ENCODE data around the gene MAP2K4.

GRCh38 chr17:12134101-12134500 lies 113.4 kb downstream of the MAP2K4 start:
- no peak for TF ChIP-seq E2F4 (CRISPR knock-in tag; IDR thresholded peaks at IDR 0.05; ENCODE audit: borderline replicate concordance, low read depth)
- no peak for TF ChIP-seq CTCF (IDR thresholded peaks at IDR 0.05)
- no peak for TF ChIP-seq TEAD1 (CRISPR knock-in tag; IDR thresholded peaks at IDR 0.05)
- TF ChIP-seq ELF4 (CRISPR knock-in tag; IDR thresholded peaks at IDR 0.05; ENCODE audit: low read depth), result no peak
- TF ChIP-seq, protein P1, sequence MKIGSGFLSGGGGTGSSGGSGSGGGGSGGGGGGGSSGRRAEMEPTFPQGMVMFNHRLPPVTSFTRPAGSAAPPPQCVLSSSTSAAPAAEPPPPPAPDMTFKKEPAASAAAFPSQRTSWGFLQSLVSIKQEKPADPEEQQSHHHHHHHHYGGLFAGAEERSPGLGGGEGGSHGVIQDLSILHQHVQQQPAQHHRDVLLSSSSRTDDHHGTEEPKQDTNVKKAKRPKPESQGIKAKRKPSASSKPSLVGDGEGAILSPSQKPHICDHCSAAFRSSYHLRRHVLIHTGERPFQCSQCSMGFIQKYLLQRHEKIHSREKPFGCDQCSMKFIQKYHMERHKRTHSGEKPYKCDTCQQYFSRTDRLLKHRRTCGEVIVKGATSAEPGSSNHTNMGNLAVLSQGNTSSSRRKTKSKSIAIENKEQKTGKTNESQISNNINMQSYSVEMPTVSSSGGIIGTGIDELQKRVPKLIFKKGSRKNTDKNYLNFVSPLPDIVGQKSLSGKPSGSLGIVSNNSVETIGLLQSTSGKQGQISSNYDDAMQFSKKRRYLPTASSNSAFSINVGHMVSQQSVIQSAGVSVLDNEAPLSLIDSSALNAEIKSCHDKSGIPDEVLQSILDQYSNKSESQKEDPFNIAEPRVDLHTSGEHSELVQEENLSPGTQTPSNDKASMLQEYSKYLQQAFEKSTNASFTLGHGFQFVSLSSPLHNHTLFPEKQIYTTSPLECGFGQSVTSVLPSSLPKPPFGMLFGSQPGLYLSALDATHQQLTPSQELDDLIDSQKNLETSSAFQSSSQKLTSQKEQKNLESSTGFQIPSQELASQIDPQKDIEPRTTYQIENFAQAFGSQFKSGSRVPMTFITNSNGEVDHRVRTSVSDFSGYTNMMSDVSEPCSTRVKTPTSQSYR (CRISPR knock-in tag; IDR thresholded peaks at IDR 0.05), result no peak
- TF ChIP-seq NR2C2 (CRISPR knock-in tag; IDR thresholded peaks at IDR 0.05), result no peak
- TF ChIP-seq, protein P2, sequence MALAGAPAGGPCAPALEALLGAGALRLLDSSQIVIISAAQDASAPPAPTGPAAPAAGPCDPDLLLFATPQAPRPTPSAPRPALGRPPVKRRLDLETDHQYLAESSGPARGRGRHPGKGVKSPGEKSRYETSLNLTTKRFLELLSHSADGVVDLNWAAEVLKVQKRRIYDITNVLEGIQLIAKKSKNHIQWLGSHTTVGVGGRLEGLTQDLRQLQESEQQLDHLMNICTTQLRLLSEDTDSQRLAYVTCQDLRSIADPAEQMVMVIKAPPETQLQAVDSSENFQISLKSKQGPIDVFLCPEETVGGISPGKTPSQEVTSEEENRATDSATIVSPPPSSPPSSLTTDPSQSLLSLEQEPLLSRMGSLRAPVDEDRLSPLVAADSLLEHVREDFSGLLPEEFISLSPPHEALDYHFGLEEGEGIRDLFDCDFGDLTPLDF (CRISPR knock-in tag; IDR thresholded peaks at IDR 0.05), result no peak
- TF ChIP-seq, protein P3, sequence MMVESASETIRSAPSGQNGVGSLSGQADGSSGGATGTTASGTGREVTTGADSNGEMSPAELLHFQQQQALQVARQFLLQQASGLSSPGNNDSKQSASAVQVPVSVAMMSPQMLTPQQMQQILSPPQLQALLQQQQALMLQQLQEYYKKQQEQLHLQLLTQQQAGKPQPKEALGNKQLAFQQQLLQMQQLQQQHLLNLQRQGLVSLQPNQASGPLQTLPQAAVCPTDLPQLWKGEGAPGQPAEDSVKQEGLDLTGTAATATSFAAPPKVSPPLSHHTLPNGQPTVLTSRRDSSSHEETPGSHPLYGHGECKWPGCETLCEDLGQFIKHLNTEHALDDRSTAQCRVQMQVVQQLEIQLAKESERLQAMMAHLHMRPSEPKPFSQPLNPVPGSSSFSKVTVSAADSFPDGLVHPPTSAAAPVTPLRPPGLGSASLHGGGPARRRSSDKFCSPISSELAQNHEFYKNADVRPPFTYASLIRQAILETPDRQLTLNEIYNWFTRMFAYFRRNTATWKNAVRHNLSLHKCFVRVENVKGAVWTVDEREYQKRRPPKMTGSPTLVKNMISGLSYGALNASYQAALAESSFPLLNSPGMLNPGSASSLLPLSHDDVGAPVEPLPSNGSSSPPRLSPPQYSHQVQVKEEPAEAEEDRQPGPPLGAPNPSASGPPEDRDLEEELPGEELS (CRISPR knock-in tag; IDR thresholded peaks at IDR 0.05), result no peak
